H1 (cell line): Measurements from ENCODE around the gene PLK5. TPM values are rescaled to one million over a fixed set of nuclear protein-coding genes. Genes with fewer than 3 reads are reported as not detected.

Experiments used
- CTCF ChIA-PET: fragments of 300-600 bp; sonication (Branson Sonifier 250); formaldehyde crosslinking; loops from one replicate; lab custom pipeline; 2021; ENCODE audit not compliant: partially characterized antibody; lab: Charles Lee
- POLR2A ChIA-PET: fragments of 300-600 bp; sonication (Branson Sonifier 250); formaldehyde crosslinking; loops from one replicate; lab custom pipeline; 2021; ENCODE audit warnings: inconsistent platforms; ENCODE audit not compliant: partially characterized antibody; lab: Charles Lee
- DNase-seq, 2 experiments: peaks; one replicate each; pipeline versions ENCODE4 v3.0.0 to v3.0.0-alpha.2; 2010 to 2022; ENCODE audit warnings: low spot score in 2 of 2, low read depth in 1 of 2, mixed read lengths in 1 of 2
- FAIRE-seq: peaks from 2 replicates; lab custom pipeline; 2011; peaks lifted over from hg19 to GRCh38; lab: Jason Lieb, UNC
- H2AFZ ChIP-seq: 2 replicates; pipeline ENCODE4 v1.8.1; 2012; ENCODE audit warnings: low read length, inconsistent platforms
- H2AK5ac ChIP-seq: 2 replicates; pipeline ENCODE4 v1.6.1; 2013; ENCODE audit warnings: low read depth, low read length
- H2BK120ac ChIP-seq: replicated peaks from 2 replicates; pipeline ENCODE3; 2013; ENCODE audit warnings: low read depth, low read length, inconsistent platforms
- H2BK12ac ChIP-seq: 2 replicates; pipeline ENCODE4 v1.6.1; 2013; ENCODE audit warnings: low read depth, low read length
- H2BK15ac ChIP-seq: 2 replicates; pipeline ENCODE4 v1.6.1; 2013; ENCODE audit warnings: low read length
- H2BK20ac ChIP-seq: 2 replicates; pipeline ENCODE4 v1.6.1; 2013; ENCODE audit warnings: low read length
- H2BK5ac ChIP-seq: 2 replicates; pipeline ENCODE4 v1.6.1; 2013; ENCODE audit warnings: low read depth, low read length
- H3K14ac ChIP-seq: 2 replicates; pipeline ENCODE4 v1.6.1; 2013; ENCODE audit warnings: inconsistent platforms; ENCODE audit not compliant: insufficient read length
- H3K18ac ChIP-seq: 2 replicates; pipeline ENCODE4 v1.6.1; 2013; ENCODE audit warnings: low read length; ENCODE audit errors: extremely low read depth
- H3K23ac ChIP-seq: 2 replicates; pipeline ENCODE4 v1.6.1; 2013; ENCODE audit warnings: inconsistent platforms; ENCODE audit not compliant: insufficient read length
- H3K23me2 ChIP-seq: 2 replicates; pipeline ENCODE4 v1.6.1; 2013; ENCODE audit warnings: low read depth, low read length
- H3K27ac ChIP-seq: 2 replicates; pipeline ENCODE4 v1.6.1; 2011; ENCODE audit warnings: low read depth, low read length, inconsistent platforms
- H3K27me3 ChIP-seq, 4 experiments: replicated peaks in 1 of 4; 1 replicate in 1 of 4; 2 replicates in 3 of 4; pipeline versions ENCODE4 v1.6.1 to v1.8.1; 2011 to 2013; ENCODE audit warnings: low read length in 3 of 4, mild to moderate bottlenecking in 3 of 4, inconsistent platforms in 2 of 4, mixed read lengths in 2 of 4, moderate library complexity in 1 of 4; ENCODE audit not compliant: control insufficient read depth in 3 of 4, insufficient read depth in 3 of 4; ENCODE audit errors: extremely low read depth in 1 of 4
- H3K36me3 ChIP-seq, 4 experiments: 2 replicates each; pipeline versions ENCODE4 v1.6.1 to v1.8.1; 2011 to 2013; ENCODE audit warnings: mild to moderate bottlenecking in 4 of 4, low read length in 3 of 4, moderate library complexity in 2 of 4, control low read depth in 1 of 4, inconsistent platforms in 1 of 4; ENCODE audit not compliant: insufficient read depth in 4 of 4, control insufficient read depth in 2 of 4
- H3K4ac ChIP-seq: replicated peaks from 2 replicates; pipeline ENCODE3; 2013; ENCODE audit warnings: low read length, low read depth, mixed read lengths, inconsistent platforms; ENCODE audit not compliant: insufficient read length
- H3K4me1 ChIP-seq, 4 experiments: replicated peaks in 1 of 4; 1 replicate in 1 of 4; 2 replicates in 3 of 4; pipeline versions ENCODE4 v1.6.1 to v1.8.1; 2011 to 2013; ENCODE audit warnings: low read length in 3 of 4, inconsistent platforms in 2 of 4, mixed read lengths in 1 of 4; ENCODE audit not compliant: insufficient read depth in 4 of 4, control insufficient read depth in 3 of 4
- H3K4me2 ChIP-seq, 2 experiments: 2 replicates each; pipeline versions ENCODE4 v1.6.1 to v1.8.1; 2011 to 2013; ENCODE audit warnings: low read depth in 2 of 2, low read length in 2 of 2, control low read depth in 1 of 2, inconsistent platforms in 1 of 2, mild to moderate bottlenecking in 1 of 2; ENCODE audit not compliant: insufficient read depth in 1 of 2
- H3K4me3 ChIP-seq, 4 experiments: fragments of 200-600, 300-600 bp in 1 of 4; sonication (generic), shearing (Covaris generic), sonication (Bioruptor Twin) in 1 of 4; 2 replicates each; pipeline versions ENCODE4 v1.5.1 to v1.8.1; 2011 to 2016; ENCODE audit warnings: low read length in 4 of 4, low read depth in 3 of 4, control low read depth in 2 of 4, inconsistent platforms in 2 of 4, mild to moderate bottlenecking in 2 of 4, mixed read lengths in 1 of 4, moderate library complexity in 1 of 4; ENCODE audit not compliant: insufficient read depth in 2 of 4; ENCODE audit errors: extremely low read depth in 1 of 4
- H3K56ac ChIP-seq: replicated peaks from 2 replicates; pipeline ENCODE3; 2013; ENCODE audit warnings: low read depth, mild to moderate bottlenecking, mixed read lengths, low read length, inconsistent platforms; ENCODE audit not compliant: insufficient read length
- H3K79me1 ChIP-seq: 2 replicates; pipeline ENCODE4 v1.6.1; 2013; ENCODE audit warnings: low read depth, low read length, control low read depth
- H3K79me2 ChIP-seq, 2 experiments: 2 replicates each; pipeline versions ENCODE4 v1.6.1 to v1.8.1; 2012 to 2013; ENCODE audit warnings: low read length in 2 of 2, mild to moderate bottlenecking in 2 of 2, inconsistent platforms in 1 of 2; ENCODE audit not compliant: insufficient read depth in 2 of 2, control insufficient read depth in 1 of 2
- H3K9ac ChIP-seq, 4 experiments: replicated peaks in 1 of 4; 1 replicate in 1 of 4; 2 replicates in 3 of 4; pipeline versions ENCODE4 v1.6.1 to v1.8.1; 2011 to 2013; ENCODE audit warnings: low read depth in 3 of 4, low read length in 3 of 4, control low read depth in 2 of 4, mild to moderate bottlenecking in 2 of 4, moderate library complexity in 2 of 4, inconsistent platforms in 1 of 4; ENCODE audit errors: extremely low read depth in 1 of 4
- H3K9me3 ChIP-seq, 2 experiments: 2 replicates each; pipeline versions ENCODE4 v1.6.1 to v1.8.1; 2012 to 2013; ENCODE audit warnings: mild to moderate bottlenecking in 2 of 2, moderate library complexity in 2 of 2, control low read depth in 1 of 2, inconsistent platforms in 1 of 2, low read depth in 1 of 2, low read length in 1 of 2, mixed read lengths in 1 of 2; ENCODE audit not compliant: insufficient read depth in 2 of 2
- H4K20me1 ChIP-seq, 2 experiments: replicated peaks in 1 of 2; 2 replicates each; pipeline versions ENCODE3 to v1.8.1; 2011 to 2013; ENCODE audit warnings: inconsistent platforms in 2 of 2, low read length in 2 of 2, mild to moderate bottlenecking in 1 of 2; ENCODE audit not compliant: insufficient read depth in 2 of 2, control insufficient read depth in 1 of 2
- H4K5ac ChIP-seq: 2 replicates; pipeline ENCODE4 v1.6.1; 2013; ENCODE audit warnings: low read length, low read depth, mixed read lengths, inconsistent platforms; ENCODE audit not compliant: insufficient read length
- H4K8ac ChIP-seq: 2 replicates; pipeline ENCODE4 v1.8.0; 2013; ENCODE audit warnings: mild to moderate bottlenecking, moderate library complexity, low read length, inconsistent platforms; ENCODE audit not compliant: insufficient read depth; ENCODE audit errors: extremely low read depth
- H4K91ac ChIP-seq: replicated peaks from 2 replicates; pipeline ENCODE3; 2013; ENCODE audit warnings: low read length, mixed read lengths, inconsistent platforms; ENCODE audit not compliant: insufficient read length
- ASH2L ChIP-seq: fragments of 200-600, 300-600 bp; sonication (generic); IDR thresholded peaks from one replicate; pipeline ENCODE4 v1.7.1; 2017; ENCODE audit warnings: low read length
- BACH1 ChIP-seq: IDR thresholded peaks from 2 replicates; pipeline ENCODE4 v1.6.1; 2012; ENCODE audit warnings: low read length, improper control_type of control experiment
- BRCA1 ChIP-seq: IDR thresholded peaks from 2 replicates; pipeline ENCODE4 v1.6.1; 2012; ENCODE audit warnings: low read depth, low read length, improper control_type of control experiment
- CEBPB ChIP-seq: IDR thresholded peaks from 2 replicates; pipeline ENCODE4 v1.6.1; 2012; ENCODE audit warnings: low read depth, low read length
- CTBP2 ChIP-seq: IDR thresholded peaks from 2 replicates; pipeline ENCODE4 v1.7.0; 2011; ENCODE audit warnings: borderline replicate concordance, mild to moderate bottlenecking, moderate library complexity, mixed read lengths, low read length; ENCODE audit not compliant: insufficient read depth, insufficient read length
- GABPA ChIP-seq: IDR thresholded peaks from 2 replicates; pipeline ENCODE4 v1.6.1; 2011; ENCODE audit warnings: mild to moderate bottlenecking, low read length, moderate library complexity, borderline replicate concordance; ENCODE audit not compliant: insufficient read depth
- GTF2F1 ChIP-seq: IDR thresholded peaks from 2 replicates; pipeline ENCODE4 v1.6.1; 2012; ENCODE audit warnings: low read depth, low read length, improper control_type of control experiment, borderline replicate concordance
- HDAC6 ChIP-seq: IDR thresholded peaks from one replicate; pipeline ENCODE4 v1.7.1; 2012; ENCODE audit warnings: low read depth, mild to moderate bottlenecking, inconsistent platforms, low read length, moderate library complexity
- MAX ChIP-seq: IDR thresholded peaks from 2 replicates; pipeline ENCODE4 v1.6.1; 2012; ENCODE audit warnings: inconsistent platforms
- PHF8 ChIP-seq: fragments of 200-600 bp; sonication (generic); conservative IDR thresholded peaks from 2 replicates; pipeline ENCODE4 v1.7.1; 2012; ENCODE audit warnings: low read depth, mild to moderate bottlenecking, inconsistent platforms, low read length, moderate library complexity
- POU5F1 ChIP-seq: IDR thresholded peaks from 2 replicates; pipeline ENCODE4 v1.6.1; 2011; ENCODE audit warnings: low read depth, mild to moderate bottlenecking, low read length, moderate library complexity
- RXRA ChIP-seq: IDR thresholded peaks from 2 replicates; pipeline ENCODE4 v1.6.1; 2011; ENCODE audit warnings: low read depth, mild to moderate bottlenecking, low read length, moderate library complexity; ENCODE audit not compliant: insufficient read depth
- SRF ChIP-seq: IDR thresholded peaks from 2 replicates; pipeline ENCODE4 v1.6.1; 2011; ENCODE audit warnings: mild to moderate bottlenecking, low read depth, low read length, moderate library complexity
- SUZ12 ChIP-seq: fragments of 200-600 bp; sonication (generic); IDR thresholded peaks from 2 replicates; pipeline ENCODE4 v1.6.1; 2012; ENCODE audit warnings: mild to moderate bottlenecking, inconsistent platforms, low read length, moderate library complexity, mixed read lengths
- ZNF274 ChIP-seq: IDR thresholded peaks from 2 replicates; pipeline ENCODE4 v1.7.0; 2012; ENCODE audit warnings: low read length, borderline replicate concordance; ENCODE audit errors: extremely low read depth
- WGBS, 2 experiments: shearing (Covaris generic) in 1 of 2; methylation state at CpG; one replicate each; pipeline versions ENCODE4 v1.1.6 to v1.1.7; 2013 to 2015; ENCODE audit warnings: low lambda C conversion rate in 2 of 2, mixed read lengths in 2 of 2, inconsistent platforms in 1 of 2, low coverage in 1 of 2, missing lambda C conversion rate in 1 of 2; ENCODE audit not compliant: insufficient replicate concordance in 2 of 2, insufficient coverage in 1 of 2, insufficient read length in 1 of 2; ENCODE audit errors: extremely low coverage in 1 of 2, missing lambda C conversion rate in 1 of 2; 5-methylcytosine and 5-hydroxymethylcytosine counted together
- polyA plus RNA-seq, 7 experiments: library from polyadenylated mRNA; depleted of rRNA in 3 of 7; stranded (reverse) in 5 of 7; unstranded in 2 of 7; fragments of >200 nt in 5 of 7; fragments of 200-250 nt in 2 of 7; gene quantifications; 1 replicate in 5 of 7; 2 replicates in 1 of 7; 4 replicates in 1 of 7; pipeline versions ENCODE4 v1.2.1 to v1.2.3, GENCODE V29; 2011 to 2013; ENCODE audit warnings: missing spikeins in 2 of 7, mixed read lengths in 2 of 7
- total RNA-seq: library from RNA; stranded (reverse); fragmentation: NEBNext Ultra II Directional; extraction: Animal tissue kit (Norgen Biotek cat#: 25700); gene quantifications from 2 replicates; pipeline ENCODE4 v1.2.1, GENCODE V29; 2021

Gene PLK5
- total and polyA plus RNA-seq, 2 of the 8 experiments (the other 6 are each of a cell fraction or from before 2014, with no cell fraction given) = 0.43 to 0.45 TPM

- CTCF ChIA-PET = no interaction called here
- TF ChIP-seq CTBP2 (no peak), POU5F1 (no peak), GTF2F1 (no peak), SUZ12 (no peak), RXRA (no peak), ASH2L (no peak), CEBPB (no peak), MAX (no peak), BRCA1 (no peak), PHF8 (no peak), ZNF274 (no peak), SRF (no peak), BACH1 (no peak), HDAC6 (no peak), GABPA (no peak)
Observed at GRCh38 chr19:1483979-1484428, 39.9 kb upstream of the PLK5 start.

More at GRCh38 chr19:1483979-1484428, 39.9 kb upstream of the PLK5 start:
- peaks cover 2% of the 10 kb centered on the region; the same call in 1 of the 2 replicates for H3K23me2 ChIP-seq
- H3K9ac ChIP-seq = no peak overlapping the region
- H2BK5ac ChIP-seq = no peak overlapping the region
- no peak overlapping the region for H4K5ac ChIP-seq
- no peak overlapping the region for H4K8ac ChIP-seq
- no peak overlapping the region for H2AFZ ChIP-seq
- POLR2A ChIA-PET = no interaction called here
- H2AK5ac ChIP-seq = no peak overlapping the region
- H3K4me1 ChIP-seq = no peaks in the 10 kb centered on the region; a peak in 1 of 7 replicates
- no peak overlapping the region for H2BK12ac ChIP-seq
- H3K56ac ChIP-seq = no peak overlapping the region
- no peak overlapping the region for H3K4me3 ChIP-seq
- no peaks in the 10 kb centered on the region for H3K9me3 ChIP-seq
- H2BK120ac ChIP-seq = no peak overlapping the region
- H2BK20ac ChIP-seq = no peak overlapping the region
- H3K14ac ChIP-seq = no peak overlapping the region
- WGBS, 2 experiments = 89% methylated on average over 11 of the region's 23 CpGs; no CpG with 5 or more reads in 1 of the 2 experiments
- no peak overlapping the region for H2BK15ac ChIP-seq
- no peak overlapping the region for H4K91ac ChIP-seq
- no peaks in the 10 kb centered on the region for H3K79me2 ChIP-seq
- H3K27ac ChIP-seq = no peak overlapping the region
- H3K36me3 ChIP-seq = no peaks in the 10 kb centered on the region
- H4K20me1 ChIP-seq = no peaks in the 10 kb centered on the region
- H3K23ac ChIP-seq = no peak overlapping the region
- no peak overlapping the region for H3K4me2 ChIP-seq
- no peaks in the 10 kb centered on the region for H3K79me1 ChIP-seq
- FAIRE-seq (no peak), DNase-seq (no peak)
- H3K18ac ChIP-seq = no peak overlapping the region
- H3K4ac ChIP-seq = no peak overlapping the region
- no peaks in the 10 kb centered on the region; a peak in 1 of 7 replicates for H3K27me3 ChIP-seq
